ENCODE data around the gene ADRA2C.

GRCh38 chr4:3722446-3723231 lies 43.5 kb upstream of the ADRA2C start:
- TF ChIP-seq CTCF (conservative IDR thresholded peaks at IDR 0.05) (no peak), EZH2 (IDR thresholded peaks at IDR 0.05; ENCODE audit: low read depth) (no peak)
